Loucy (cell line): Measurements from ENCODE around the gene CFAP119.

Source experiments
- H2AFZ ChIP-seq: fragments of 200-600 bp; sonication (generic); 2 replicates; pipeline ENCODE4 v1.6.0; 2016; ENCODE audit warnings: antibody characterized with exemption, mild to moderate bottlenecking, low read length, moderate library complexity
- H3F3A ChIP-seq: fragments of 200-600 bp; 2 replicates; pipeline ENCODE4 v1.6.0; 2016; ENCODE audit warnings: antibody characterized with exemption, low read depth, mild to moderate bottlenecking
- H3K27me3 ChIP-seq: fragments of 200-600 bp; sonication (generic); 2 replicates; pipeline ENCODE4 v1.6.1; 2014; ENCODE audit warnings: low read length, mild to moderate bottlenecking; ENCODE audit not compliant: insufficient read depth, poor library complexity, severe bottlenecking
- H3K36me3 ChIP-seq: fragments of 200-600 bp; sonication (generic); 2 replicates; pipeline ENCODE4 v1.6.1; 2016; ENCODE audit warnings: low read length; ENCODE audit not compliant: insufficient read depth
- H3K4me1 ChIP-seq: fragments of 200-600 bp; sonication (generic); 2 replicates; pipeline ENCODE4 v1.5.1; 2014; ENCODE audit warnings: low read length, mild to moderate bottlenecking; ENCODE audit not compliant: insufficient read depth, poor library complexity, severe bottlenecking
- H3K4me2 ChIP-seq: fragments of 200-600 bp; sonication (generic); 2 replicates; pipeline ENCODE4 v1.6.0; 2014; ENCODE audit warnings: antibody characterized with exemption, low read length, low read depth, mild to moderate bottlenecking; ENCODE audit not compliant: poor library complexity, severe bottlenecking
- H3K4me3 ChIP-seq: fragments of 200-600 bp; sonication (generic); 2 replicates; pipeline ENCODE4 v1.5.1; 2014; ENCODE audit warnings: low read length, mild to moderate bottlenecking, mixed read lengths; ENCODE audit not compliant: poor library complexity, severe bottlenecking
- H3K79me2 ChIP-seq: fragments of 200-600 bp; sonication (generic); 2 replicates; pipeline ENCODE4 v1.6.1; 2014; ENCODE audit warnings: low read length; ENCODE audit not compliant: insufficient read depth
- H3K9ac ChIP-seq: fragments of 200-600 bp; sonication (generic); 2 replicates; pipeline ENCODE4 v1.6.0; 2014; ENCODE audit warnings: mild to moderate bottlenecking, low read depth, low read length, moderate library complexity; ENCODE audit not compliant: poor library complexity, severe bottlenecking
- H3K9me2 ChIP-seq: fragments of 200-600 bp; sonication (generic); replicated peaks from 2 replicates; pipeline ENCODE4 v1.6.1; 2016; ENCODE audit warnings: low read depth, low read length, mixed read lengths
- H3K9me3 ChIP-seq: fragments of 200-600 bp; sonication (generic); 2 replicates; pipeline ENCODE4 v1.6.1; 2014; ENCODE audit warnings: mild to moderate bottlenecking, antibody characterized with exemption, low read length, low read depth; ENCODE audit not compliant: insufficient read depth
- H4K20me1 ChIP-seq: fragments of 200-600 bp; sonication (generic); 2 replicates; pipeline ENCODE4 v1.6.0; 2014; ENCODE audit warnings: antibody characterized with exemption, low read length, mild to moderate bottlenecking; ENCODE audit not compliant: insufficient read depth, poor library complexity, severe bottlenecking
- CTCF ChIP-seq: fragments of 200-600 bp; sonication (generic); conservative IDR thresholded peaks from 2 replicates; pipeline ENCODE4 v1.5.1; 2014; ENCODE audit warnings: mild to moderate bottlenecking, antibody characterized with exemption, low read length
- EZH2phosphoT487 ChIP-seq: fragments of 200-600 bp; IDR thresholded peaks from 2 replicates; pipeline ENCODE4 v1.6.1; 2018; ENCODE audit warnings: antibody characterized with exemption, mild to moderate bottlenecking, moderate library complexity, borderline replicate concordance

CFAP119 gene

GRCh38 chr16:30737794-30738648 is 23.8 kb downstream of the CFAP119 start:
- Histone ChIP-seq H3K27me3 (no peaks in the 10 kb centered on the region), H3K4me2 (no peak overlapping the region), H3K4me1 (no peaks in the 10 kb centered on the region), H3K79me2 (no peaks in the 10 kb centered on the region), H3K36me3 (peaks cover 54% of the 10 kb centered on the region; the same call in 1 of the 2 replicates), H3K9ac (no peak overlapping the region), H2AFZ (no peak overlapping the region), H3K9me2 (no peaks in the 10 kb centered on the region), H4K20me1 (no peaks in the 10 kb centered on the region), H3K9me3 (no peaks in the 10 kb centered on the region), H3F3A (no peaks in the 10 kb centered on the region), H3K4me3 (no peak overlapping the region)
- TF ChIP-seq EZH2phosphoT487: no peak
- no peak for TF ChIP-seq CTCF

- H3K9ac ChIP-seq: no peak overlapping the region
- H3K36me3 ChIP-seq: peaks cover 56% of the 10 kb centered on the region; the same call in 1 of the 2 replicates
- no peak overlapping the region for H3K4me2 ChIP-seq
Observed at GRCh38 chr16:30736995-30737793, 24.7 kb downstream of the CFAP119 start.

GRCh38 chr16:30731411-30731810 is 30.5 kb downstream of the CFAP119 start:
- H3K36me3 ChIP-seq: peaks cover 66% of the 10 kb centered on the region; the same call in 1 of the 2 replicates
- no peaks in the 10 kb centered on the region for H3K9me2 ChIP-seq

More at GRCh38 chr16:30736995-30737793, 24.7 kb downstream of the CFAP119 start:
- no peaks in the 10 kb centered on the region for H3K4me1 ChIP-seq
- no peak overlapping the region for H3K4me3 ChIP-seq
- H3F3A ChIP-seq: no peaks in the 10 kb centered on the region
- no peak overlapping the region for H2AFZ ChIP-seq
- H3K79me2 ChIP-seq: no peaks in the 10 kb centered on the region
- no peaks in the 10 kb centered on the region for H3K9me2 ChIP-seq
- no peaks in the 10 kb centered on the region for H4K20me1 ChIP-seq
- no peaks in the 10 kb centered on the region for H3K9me3 ChIP-seq
- TF ChIP-seq EZH2phosphoT487 (no peak), CTCF (no peak)
- H3K27me3 ChIP-seq: no peaks in the 10 kb centered on the region

More at GRCh38 chr16:30731411-30731810, 30.5 kb downstream of the CFAP119 start:
- H3K4me3 ChIP-seq: no peak overlapping the region
- no peaks in the 10 kb centered on the region for H3F3A ChIP-seq
- H3K9ac ChIP-seq: no peak overlapping the region
- no peaks in the 10 kb centered on the region for H3K4me1 ChIP-seq
- no peaks in the 10 kb centered on the region for H3K27me3 ChIP-seq
- no peak overlapping the region for H2AFZ ChIP-seq
- no peaks in the 10 kb centered on the region for H4K20me1 ChIP-seq
- no peaks in the 10 kb centered on the region for H3K9me3 ChIP-seq
- no peaks in the 10 kb centered on the region for H3K79me2 ChIP-seq
- TF ChIP-seq CTCF: no peak
- TF ChIP-seq EZH2phosphoT487: no peak
- H3K4me2 ChIP-seq: no peak overlapping the region
